Measurements from ENCODE around the gene DEK. TPM values are rescaled to one million over a fixed set of nuclear protein-coding genes. Genes with fewer than 3 reads are reported as not detected.

DEK gene
- total RNA-seq, 1 experiment from 2014 or later, result 204 TPM

DNA sequence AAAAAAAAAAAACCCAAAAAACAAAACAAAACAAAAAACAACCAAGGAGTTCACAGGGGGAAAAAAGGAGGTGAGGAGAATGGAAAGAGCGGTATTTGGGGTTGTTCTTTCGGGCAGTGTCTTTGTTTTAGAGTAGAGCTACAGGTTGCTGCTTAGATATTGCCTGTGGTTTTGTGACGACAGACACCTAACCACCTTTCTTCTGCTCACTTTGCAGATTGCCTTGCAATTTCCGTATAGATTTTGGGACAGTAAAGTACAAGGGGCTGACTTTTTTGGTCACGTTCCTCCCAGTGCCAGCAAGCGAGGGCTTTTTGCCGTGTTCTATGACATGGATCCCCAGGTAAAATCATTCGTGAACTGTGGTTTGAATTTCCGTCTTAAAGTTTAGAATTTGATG is 50.9 kb downstream of the DEK start:
- TF ChIP-seq, protein P1, sequence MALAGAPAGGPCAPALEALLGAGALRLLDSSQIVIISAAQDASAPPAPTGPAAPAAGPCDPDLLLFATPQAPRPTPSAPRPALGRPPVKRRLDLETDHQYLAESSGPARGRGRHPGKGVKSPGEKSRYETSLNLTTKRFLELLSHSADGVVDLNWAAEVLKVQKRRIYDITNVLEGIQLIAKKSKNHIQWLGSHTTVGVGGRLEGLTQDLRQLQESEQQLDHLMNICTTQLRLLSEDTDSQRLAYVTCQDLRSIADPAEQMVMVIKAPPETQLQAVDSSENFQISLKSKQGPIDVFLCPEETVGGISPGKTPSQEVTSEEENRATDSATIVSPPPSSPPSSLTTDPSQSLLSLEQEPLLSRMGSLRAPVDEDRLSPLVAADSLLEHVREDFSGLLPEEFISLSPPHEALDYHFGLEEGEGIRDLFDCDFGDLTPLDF (CRISPR knock-in tag; IDR thresholded peaks at IDR 0.05), result no peak
- TF ChIP-seq NR3C1 (CRISPR knock-in tag; conservative IDR thresholded peaks at IDR 0.05; ENCODE audit: low read depth), result no peak
- no peak for TF ChIP-seq MXD4 (CRISPR knock-in tag; IDR thresholded peaks at IDR 0.05; ENCODE audit: borderline replicate concordance)
- no peak for TF ChIP-seq ZNF423 (CRISPR knock-in tag; IDR thresholded peaks at IDR 0.05)
- TF ChIP-seq SMAD4 (CRISPR knock-in tag; IDR thresholded peaks at IDR 0.05), result no peak
- TF ChIP-seq CREM (CRISPR knock-in tag; IDR thresholded peaks at IDR 0.05), result no peak
- no peak for TF ChIP-seq TEAD1 (CRISPR knock-in tag; IDR thresholded peaks at IDR 0.05)
- TF ChIP-seq, protein P2, sequence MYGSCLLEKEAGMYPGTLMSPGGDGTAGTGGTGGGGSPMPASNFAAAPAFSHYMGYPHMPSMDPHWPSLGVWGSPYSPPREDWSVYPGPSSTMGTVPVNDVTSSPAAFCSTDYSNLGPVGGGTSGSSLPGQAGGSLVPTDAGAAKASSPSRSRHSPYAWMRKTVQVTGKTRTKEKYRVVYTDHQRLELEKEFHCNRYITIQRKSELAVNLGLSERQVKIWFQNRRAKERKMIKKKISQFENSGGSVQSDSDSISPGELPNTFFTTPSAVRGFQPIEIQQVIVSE (CRISPR knock-in tag; IDR thresholded peaks at IDR 0.05; ENCODE audit: borderline replicate concordance), result no peak
- TF ChIP-seq, protein P3, sequence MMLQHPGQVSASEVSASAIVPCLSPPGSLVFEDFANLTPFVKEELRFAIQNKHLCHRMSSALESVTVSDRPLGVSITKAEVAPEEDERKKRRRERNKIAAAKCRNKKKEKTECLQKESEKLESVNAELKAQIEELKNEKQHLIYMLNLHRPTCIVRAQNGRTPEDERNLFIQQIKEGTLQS (CRISPR knock-in tag; conservative IDR thresholded peaks at IDR 0.05), result no peak
- no peak for TF ChIP-seq FOXK1 (CRISPR knock-in tag; IDR thresholded peaks at IDR 0.05)
- TF ChIP-seq, protein P4, sequence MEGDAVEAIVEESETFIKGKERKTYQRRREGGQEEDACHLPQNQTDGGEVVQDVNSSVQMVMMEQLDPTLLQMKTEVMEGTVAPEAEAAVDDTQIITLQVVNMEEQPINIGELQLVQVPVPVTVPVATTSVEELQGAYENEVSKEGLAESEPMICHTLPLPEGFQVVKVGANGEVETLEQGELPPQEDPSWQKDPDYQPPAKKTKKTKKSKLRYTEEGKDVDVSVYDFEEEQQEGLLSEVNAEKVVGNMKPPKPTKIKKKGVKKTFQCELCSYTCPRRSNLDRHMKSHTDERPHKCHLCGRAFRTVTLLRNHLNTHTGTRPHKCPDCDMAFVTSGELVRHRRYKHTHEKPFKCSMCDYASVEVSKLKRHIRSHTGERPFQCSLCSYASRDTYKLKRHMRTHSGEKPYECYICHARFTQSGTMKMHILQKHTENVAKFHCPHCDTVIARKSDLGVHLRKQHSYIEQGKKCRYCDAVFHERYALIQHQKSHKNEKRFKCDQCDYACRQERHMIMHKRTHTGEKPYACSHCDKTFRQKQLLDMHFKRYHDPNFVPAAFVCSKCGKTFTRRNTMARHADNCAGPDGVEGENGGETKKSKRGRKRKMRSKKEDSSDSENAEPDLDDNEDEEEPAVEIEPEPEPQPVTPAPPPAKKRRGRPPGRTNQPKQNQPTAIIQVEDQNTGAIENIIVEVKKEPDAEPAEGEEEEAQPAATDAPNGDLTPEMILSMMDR (IDR thresholded peaks at IDR 0.05), result no peak
- TF ChIP-seq, protein P5, sequence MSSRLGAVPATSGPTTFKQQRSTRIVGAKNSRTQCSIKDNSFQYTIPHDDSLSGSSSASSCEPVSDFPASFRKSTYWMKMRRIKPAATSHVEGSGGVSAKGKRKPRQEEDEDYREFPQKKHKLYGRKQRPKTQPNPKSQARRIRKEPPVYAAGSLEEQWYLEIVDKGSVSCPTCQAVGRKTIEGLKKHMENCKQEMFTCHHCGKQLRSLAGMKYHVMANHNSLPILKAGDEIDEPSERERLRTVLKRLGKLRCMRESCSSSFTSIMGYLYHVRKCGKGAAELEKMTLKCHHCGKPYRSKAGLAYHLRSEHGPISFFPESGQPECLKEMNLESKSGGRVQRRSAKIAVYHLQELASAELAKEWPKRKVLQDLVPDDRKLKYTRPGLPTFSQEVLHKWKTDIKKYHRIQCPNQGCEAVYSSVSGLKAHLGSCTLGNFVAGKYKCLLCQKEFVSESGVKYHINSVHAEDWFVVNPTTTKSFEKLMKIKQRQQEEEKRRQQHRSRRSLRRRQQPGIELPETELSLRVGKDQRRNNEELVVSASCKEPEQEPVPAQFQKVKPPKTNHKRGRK (CRISPR knock-in tag; IDR thresholded peaks at IDR 0.05; ENCODE audit: borderline replicate concordance), result no peak
- TF ChIP-seq TEAD4 (CRISPR knock-in tag; IDR thresholded peaks at IDR 0.05), result no peak
- TF ChIP-seq, protein P6, sequence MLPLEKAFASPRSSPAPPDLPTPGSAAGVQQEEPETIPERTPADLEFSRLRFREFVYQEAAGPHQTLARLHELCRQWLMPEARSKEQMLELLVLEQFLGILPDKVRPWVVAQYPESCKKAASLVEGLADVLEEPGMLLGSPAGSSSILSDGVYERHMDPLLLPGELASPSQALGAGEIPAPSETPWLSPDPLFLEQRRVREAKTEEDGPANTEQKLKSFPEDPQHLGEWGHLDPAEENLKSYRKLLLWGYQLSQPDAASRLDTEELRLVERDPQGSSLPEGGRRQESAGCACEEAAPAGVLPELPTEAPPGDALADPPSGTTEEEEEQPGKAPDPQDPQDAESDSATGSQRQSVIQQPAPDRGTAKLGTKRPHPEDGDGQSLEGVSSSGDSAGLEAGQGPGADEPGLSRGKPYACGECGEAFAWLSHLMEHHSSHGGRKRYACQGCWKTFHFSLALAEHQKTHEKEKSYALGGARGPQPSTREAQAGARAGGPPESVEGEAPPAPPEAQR (CRISPR knock-in tag; IDR thresholded peaks at IDR 0.05), result no peak
- no peak for TF ChIP-seq SP1 (CRISPR knock-in tag; conservative IDR thresholded peaks at IDR 0.05)
- TF ChIP-seq, protein P7, sequence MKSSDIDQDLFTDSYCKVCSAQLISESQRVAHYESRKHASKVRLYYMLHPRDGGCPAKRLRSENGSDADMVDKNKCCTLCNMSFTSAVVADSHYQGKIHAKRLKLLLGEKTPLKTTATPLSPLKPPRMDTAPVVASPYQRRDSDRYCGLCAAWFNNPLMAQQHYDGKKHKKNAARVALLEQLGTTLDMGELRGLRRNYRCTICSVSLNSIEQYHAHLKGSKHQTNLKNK (CRISPR knock-in tag; IDR thresholded peaks at IDR 0.05), result no peak
- TF ChIP-seq NFE2L1 (CRISPR knock-in tag; IDR thresholded peaks at IDR 0.05), result no peak
- TF ChIP-seq IRF2 (CRISPR knock-in tag; IDR thresholded peaks at IDR 0.05; ENCODE audit: borderline replicate concordance, low read depth), result no peak
- Mint-ChIP-seq H3K36me3 (peaks cover 16% of the 10 kb centered on the region), H3K27ac (no peak overlapping the region), H3K27me3 (ENCODE audit: low read depth) (no peaks in the 10 kb centered on the region), H3K4me1 (no peaks in the 10 kb centered on the region), H3K4me3 (no peak overlapping the region), H3K9me3 (no peaks in the 10 kb centered on the region)
- no peak for ATAC-seq
- ChIA-PET POLR2A (no interaction called here), CTCF (interaction anchor here (0.7 kb wide), 1 partner anchor 89 kb away, joined by 3 read pairs; no protein-coding TSS in a partner anchor)
- no peak for DNase-seq (ENCODE audit: low spot score)

DNA sequence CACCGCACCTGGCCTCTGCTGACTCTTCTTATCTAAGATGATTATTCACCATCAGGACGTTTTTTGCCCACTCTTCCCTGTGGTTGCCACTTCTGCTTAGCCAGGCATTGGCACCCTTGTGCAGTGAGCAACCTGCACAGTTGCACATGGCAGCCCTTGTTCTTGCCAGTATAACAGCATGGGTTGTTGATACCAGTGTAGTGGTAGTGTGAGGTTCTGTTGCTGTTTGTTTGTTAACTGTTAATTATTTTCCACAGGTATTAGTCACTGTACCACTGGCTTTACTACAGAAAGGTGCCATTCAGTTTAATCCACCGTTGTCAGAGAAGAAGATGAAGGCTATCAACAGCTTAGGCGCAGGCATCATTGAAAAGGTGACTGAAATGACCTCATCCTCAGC is 52.1 kb downstream of the DEK start:
- ChIA-PET CTCF (no interaction called here), POLR2A (no interaction called here)
- no peak for DNase-seq (ENCODE audit: low spot score)
- Mint-ChIP-seq H3K4me3 (no peak overlapping the region), H3K36me3 (peaks cover 8% of the 10 kb centered on the region), H3K9me3 (no peaks in the 10 kb centered on the region), H3K27ac (no peak overlapping the region), H3K27me3 (ENCODE audit: low read depth) (no peaks in the 10 kb centered on the region), H3K4me1 (peaks cover 4% of the 10 kb centered on the region)
- ATAC-seq, result no peak
- TF ChIP-seq TEAD4 (CRISPR knock-in tag; IDR thresholded peaks at IDR 0.05) (no peak), ZNF138 (CRISPR knock-in tag; conservative IDR thresholded peaks at IDR 0.05) (no peak)
- TF ChIP-seq, protein P5 (CRISPR knock-in tag; IDR thresholded peaks at IDR 0.05; ENCODE audit: borderline replicate concordance), result no peak
- TF ChIP-seq, protein P8, sequence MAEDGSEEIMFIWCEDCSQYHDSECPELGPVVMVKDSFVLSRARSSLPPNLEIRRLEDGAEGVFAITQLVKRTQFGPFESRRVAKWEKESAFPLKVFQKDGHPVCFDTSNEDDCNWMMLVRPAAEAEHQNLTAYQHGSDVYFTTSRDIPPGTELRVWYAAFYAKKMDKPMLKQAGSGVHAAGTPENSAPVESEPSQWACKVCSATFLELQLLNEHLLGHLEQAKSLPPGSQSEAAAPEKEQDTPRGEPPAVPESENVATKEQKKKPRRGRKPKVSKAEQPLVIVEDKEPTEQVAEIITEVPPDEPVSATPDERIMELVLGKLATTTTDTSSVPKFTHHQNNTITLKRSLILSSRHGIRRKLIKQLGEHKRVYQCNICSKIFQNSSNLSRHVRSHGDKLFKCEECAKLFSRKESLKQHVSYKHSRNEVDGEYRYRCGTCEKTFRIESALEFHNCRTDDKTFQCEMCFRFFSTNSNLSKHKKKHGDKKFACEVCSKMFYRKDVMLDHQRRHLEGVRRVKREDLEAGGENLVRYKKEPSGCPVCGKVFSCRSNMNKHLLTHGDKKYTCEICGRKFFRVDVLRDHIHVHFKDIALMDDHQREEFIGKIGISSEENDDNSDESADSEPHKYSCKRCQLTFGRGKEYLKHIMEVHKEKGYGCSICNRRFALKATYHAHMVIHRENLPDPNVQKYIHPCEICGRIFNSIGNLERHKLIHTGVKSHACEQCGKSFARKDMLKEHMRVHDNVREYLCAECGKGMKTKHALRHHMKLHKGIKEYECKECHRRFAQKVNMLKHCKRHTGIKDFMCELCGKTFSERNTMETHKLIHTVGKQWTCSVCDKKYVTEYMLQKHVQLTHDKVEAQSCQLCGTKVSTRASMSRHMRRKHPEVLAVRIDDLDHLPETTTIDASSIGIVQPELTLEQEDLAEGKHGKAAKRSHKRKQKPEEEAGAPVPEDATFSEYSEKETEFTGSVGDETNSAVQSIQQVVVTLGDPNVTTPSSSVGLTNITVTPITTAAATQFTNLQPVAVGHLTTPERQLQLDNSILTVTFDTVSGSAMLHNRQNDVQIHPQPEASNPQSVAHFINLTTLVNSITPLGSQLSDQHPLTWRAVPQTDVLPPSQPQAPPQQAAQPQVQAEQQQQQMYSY (CRISPR knock-in tag; IDR thresholded peaks at IDR 0.05), result no peak
